Measurements from ENCODE around the gene BICDL2.

The BICDL2 gene

DNA sequence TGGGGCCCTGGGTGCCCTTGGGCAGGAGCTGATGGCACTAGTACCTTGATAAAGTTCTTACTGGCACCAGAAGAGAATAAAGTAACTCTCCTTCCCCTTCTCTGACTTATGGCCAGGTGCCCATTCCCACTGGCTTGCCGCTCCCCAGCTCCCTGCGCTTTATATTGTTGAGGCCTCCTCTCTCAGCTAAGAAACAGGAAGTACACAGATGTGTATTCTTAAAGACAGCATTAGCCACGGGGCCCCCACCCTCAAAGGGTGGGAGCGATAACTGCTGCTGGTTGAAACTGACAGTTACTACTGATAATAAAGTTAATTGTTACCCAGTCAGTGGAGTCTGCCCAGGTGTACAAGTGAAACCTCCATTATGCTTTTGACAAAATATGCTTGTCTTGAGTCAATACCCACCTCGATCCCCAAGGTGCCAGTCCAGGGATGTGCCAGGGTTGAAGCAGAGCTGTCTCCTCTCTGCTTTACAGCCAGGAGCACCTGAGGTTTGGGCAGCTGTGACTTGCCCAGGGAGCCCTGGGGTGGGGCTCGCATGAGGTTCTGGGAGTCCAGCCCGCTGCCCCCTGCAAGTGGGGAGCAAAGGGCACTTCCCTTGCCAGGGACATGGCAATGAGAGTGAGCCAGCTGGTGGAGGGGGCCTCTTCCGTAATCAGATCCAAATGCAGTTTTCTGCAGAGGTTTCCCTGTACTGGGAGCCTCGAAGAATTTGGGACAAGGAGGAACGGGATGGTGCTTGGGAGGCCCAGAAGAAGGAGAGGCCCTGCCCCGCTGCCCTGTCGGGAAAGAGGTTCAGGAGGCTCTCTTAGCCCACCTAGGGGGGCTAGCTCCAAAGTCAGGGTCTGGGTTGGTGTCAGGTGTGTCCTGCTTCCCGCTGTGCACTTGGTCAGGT, 29.4 kb downstream of the BICDL2 start:
- DNase-seq, result no peak

- no peak for DNase-seq
These were observed 31.9 kb downstream of the BICDL2 start for GRCh38 chr16:3004781-3005284.

DNA sequence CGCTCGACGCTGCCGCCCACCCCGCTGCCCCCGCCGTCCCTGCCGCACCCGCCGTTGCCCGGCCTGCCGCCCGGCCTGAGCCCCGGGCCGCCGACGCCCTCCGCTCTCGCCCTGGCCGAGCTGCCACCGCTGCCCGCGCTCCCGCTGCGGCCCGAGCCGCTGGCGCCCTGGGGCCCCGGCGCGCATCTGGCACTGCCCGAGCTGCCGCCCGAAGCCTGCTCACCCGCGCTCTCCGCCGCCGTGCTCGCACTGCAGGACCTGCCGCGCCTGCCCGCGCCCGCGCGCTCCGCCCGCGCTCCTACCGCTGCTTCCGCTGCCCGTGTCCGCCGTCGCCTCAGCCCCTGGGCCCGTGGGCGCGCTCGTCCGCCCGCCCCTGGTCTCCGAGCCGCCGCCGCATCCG, 32.4 kb downstream of the BICDL2 start:
- DNase-seq, result no peak

DNA sequence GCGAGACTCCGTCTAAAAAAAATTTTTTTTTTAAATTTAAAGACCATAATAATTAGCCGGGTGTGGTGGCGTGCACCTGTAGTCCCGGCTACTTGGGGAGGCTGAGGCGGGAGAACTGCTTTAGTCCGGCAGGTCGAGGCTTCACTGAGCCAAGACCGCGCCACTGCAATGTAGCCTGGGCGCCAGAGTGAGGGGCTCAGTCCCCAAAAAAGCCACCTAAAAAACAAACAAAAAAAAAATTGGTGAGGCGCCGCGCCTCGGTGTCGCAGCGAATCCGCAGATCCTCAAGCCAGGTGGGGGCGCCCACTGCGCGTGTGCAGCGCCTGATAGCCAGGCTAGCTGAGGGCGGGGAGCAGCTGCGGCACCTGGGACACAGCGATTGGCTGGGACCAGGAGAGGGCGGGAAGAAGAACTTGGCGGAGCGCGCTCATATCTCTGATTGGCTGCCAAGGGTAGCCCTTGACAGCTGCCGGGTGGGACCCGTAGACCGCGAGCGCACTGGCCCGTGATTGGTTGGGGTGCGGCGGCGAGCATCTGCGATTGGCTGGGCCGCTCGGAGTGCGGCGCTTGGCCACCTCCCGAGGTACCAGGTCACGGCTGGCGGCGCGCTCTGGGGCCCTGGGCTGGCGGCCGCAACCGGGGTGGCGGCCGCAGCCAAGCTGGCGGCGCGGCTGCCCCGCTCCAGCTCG, 33.0 kb downstream of the BICDL2 start:
- peak; percentile 99 for DNase-seq

DNA sequence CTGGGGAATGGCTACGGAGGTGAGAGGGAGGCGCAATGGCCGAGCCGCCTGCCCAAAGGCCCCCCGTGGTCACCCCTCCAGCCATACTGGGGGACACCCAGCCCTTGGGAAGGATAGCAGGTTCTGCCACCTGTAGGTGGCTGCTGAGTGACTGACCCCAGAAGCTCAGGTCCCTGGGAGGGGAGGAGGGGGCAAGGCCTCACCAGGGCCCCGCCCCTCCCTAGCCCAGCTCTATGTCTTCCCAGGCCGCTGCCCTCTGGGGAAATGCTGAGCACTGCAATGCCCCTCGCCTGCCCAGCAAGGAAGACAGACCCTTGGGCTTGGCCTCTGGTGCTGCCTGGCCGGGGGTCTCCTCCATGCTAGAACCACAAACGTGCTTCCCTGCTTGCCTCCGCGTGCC, 35.4 kb downstream of the BICDL2 start:
- no peak for DNase-seq

GRCh38 chr16:3000540-3000939, 36.2 kb downstream of the BICDL2 start:
- DNase-seq, result no peak

DNA sequence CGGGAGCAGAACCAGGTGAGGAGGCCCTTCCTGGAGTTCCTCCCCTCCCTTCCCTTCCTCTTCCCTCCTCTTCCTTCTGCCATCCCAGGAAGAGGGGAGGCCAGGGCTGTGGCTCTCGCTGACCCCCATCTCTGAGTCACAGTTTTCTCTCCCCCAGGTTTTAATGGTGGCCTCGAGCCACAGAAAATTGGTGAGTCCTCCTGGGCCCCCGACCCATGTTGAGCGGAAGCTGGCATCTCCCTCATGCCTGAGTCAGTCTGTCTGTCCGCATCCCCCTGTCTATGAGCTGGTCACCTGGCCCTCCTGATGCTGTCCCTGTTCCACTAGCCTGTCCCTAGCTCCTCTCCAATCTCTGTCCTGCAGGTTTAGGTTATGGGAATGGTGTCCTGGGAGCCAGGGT, 36.8 kb downstream of the BICDL2 start:
- no peak for DNase-seq

DNA sequence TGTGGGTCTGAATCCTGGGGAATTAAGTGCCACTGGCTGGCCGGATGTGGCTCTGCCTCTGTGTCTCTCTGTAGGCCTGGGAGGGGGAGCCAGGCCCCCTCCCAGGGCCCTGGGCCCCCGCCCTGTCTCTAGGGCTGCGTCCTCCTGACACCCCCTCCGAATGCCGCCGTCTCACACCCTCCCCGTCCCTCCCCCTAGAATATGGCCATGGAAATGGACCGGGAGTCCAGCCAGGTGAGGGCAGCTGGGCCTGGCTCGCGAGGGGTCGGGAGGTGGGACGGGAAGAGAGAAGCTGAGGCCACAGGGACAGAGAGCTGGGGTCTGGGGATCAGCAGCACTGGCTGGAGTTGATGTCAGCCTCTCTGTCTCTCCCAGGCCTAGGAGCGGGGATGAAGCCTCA, 40.4 kb downstream of the BICDL2 start:
- DNase-seq, result no peak

GRCh38 chr16:2992383-2993081, 44.2 kb downstream of the BICDL2 start:
- no peak for DNase-seq

GRCh38 chr16:2991566-2992261, 45.0 kb downstream of the BICDL2 start:
- DNase-seq, result no peak

GRCh38 chr16:2990891-2991290, 45.9 kb downstream of the BICDL2 start:
- no peak for DNase-seq

DNA sequence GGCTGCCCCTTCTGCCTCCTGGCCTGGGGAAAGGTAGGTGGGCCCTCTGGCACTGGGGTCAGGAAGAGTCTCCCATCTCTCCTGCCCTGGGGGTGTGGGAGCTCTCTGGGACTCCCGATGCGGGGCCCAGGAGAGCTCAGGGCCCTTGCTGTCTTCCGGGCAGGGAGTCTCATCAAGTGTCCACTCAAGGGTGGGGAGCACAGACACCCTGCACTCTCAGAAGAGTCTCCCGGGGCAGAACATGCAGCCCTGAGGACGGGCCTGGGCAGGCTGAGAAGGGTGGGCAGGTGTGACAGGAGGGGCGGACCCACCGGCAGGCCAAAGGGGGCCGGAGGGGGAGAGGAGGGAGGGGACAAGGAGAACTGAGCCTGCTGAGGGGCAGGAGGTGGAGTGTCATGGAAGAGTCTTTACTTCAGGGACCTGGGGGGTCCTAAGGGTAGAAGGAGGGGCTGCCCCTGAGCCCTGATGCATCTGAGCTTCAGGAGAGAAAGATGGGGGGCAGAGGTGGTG, 48.1 kb downstream of the BICDL2 start:
- DNase-seq, result no peak

- no peak for DNase-seq
These were observed 48.9 kb downstream of the BICDL2 start for GRCh38 chr16:2987833-2988232.

- no peak for DNase-seq
These were observed 49.5 kb downstream of the BICDL2 start for GRCh38 chr16:2987286-2987685.

DNA sequence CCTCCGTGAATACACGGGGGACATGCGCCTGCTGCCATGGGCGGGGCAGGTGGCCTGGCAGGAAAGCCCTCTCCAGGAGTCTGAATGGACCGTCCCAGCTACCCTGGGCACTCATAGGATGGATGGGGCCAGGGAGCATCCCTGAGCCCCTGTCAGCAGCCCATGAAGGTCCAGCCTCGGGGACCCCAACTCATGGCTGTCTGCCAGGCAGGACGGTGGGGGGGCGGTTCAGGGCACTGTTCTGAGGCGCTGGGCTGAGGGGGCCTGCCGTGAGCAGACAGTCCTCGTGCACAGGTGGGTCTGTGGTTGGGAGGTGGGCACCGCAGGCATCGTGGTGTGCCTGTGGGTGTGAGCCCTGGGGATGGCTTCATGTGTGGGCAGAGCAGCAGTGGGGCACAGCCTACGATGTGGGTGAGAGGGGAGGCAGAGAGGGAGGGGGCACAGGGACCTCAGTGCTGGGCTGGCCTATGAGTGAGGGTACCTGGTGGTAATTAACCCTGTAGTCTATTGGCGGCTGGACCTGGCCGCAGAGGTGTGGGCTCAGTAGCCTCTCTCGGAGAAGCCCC, 50.0 kb downstream of the BICDL2 start:
- DNase-seq, result no peak

DNA sequence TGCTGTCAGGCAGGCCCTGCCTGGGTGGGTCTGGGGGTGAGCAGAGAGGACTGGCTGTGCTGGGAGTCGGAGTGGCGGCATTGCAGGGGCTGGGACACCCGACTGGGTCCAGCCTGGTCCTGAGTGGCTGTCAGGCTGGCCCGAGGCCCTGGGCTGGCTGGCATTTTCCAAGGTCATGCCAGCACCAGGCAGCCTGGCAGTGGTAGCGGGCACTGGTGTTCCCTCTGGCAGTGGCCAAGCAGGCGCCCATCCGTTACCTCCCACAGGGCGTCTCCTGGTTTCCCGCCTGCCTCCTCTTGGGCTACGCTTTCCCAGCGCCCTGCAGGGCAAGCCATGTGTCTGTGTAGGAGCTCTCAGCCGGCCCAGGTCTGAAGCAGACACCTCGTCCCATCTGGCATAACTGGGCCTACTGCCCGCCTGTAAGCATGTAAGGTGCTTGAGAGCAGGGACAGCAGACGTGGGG, 50.8 kb downstream of the BICDL2 start:
- DNase-seq, result no peak

DNA sequence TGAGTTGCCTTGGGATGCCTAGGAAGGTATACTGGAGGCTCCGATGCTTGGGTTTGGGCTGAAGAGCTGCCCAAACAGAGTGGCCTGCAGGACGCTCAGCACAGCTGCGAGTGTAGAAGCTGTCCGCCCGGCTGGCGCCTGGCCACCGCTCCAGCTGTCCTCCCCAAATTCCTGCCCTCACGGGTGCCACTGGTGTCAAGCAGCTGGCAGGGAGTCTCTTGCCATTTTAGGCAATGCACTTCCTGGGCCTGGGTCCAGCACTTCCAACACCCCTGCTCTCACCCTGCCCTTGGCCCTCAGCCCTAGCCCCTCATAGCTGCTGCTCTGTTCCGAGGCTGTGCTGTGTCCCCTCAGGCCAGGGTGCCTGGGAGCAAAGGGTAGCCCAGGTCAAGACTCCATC, 51.3 kb downstream of the BICDL2 start:
- DNase-seq, result no peak

DNA sequence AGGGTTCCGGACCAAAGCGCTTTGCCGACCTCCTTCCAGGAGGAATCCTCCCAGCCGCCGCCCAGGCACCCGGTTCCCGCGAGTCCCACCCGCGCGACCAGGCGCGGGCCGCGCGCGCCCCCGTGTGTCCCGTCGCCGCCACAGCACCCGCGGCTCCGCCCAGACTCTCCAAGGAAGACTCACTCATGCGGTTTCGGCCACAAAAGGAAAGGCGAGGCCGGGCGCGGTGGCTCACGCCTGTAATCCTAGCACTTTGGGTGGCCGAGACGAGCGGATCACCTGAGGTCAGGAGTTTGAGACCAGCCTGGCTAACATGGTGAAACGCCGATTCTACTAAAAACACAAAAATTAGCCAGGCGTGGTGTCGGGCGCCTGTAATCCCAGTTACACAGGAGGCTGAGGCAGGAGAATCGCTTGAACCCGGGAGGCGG, 53.0 kb downstream of the BICDL2 start:
- peak; percentile 74 for DNase-seq

DNA sequence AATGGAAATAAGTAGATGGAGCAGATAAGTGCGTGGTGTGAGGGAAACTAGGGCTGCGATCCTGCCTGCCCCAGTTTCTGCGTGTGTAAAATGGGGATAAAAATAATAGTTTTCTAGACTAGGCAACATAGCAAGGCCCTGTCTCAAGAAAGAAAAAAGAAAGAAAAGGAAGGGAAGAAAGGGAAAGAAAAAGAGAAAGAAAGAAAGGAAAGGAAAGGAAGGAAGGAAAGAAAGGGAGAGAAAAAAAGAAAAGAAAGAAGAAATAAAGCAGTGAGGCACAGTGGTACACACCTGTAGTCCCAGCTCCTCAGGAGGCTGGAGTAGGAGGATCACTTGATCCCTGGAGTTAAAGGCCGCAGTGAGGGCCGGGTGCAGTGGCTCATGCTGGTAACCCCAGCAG, 54.3 kb downstream of the BICDL2 start:
- DNase-seq, result no peak

- DNase-seq, result no peak
These were observed 54.9 kb downstream of the BICDL2 start for GRCh38 chr16:2981899-2982250.

DNA sequence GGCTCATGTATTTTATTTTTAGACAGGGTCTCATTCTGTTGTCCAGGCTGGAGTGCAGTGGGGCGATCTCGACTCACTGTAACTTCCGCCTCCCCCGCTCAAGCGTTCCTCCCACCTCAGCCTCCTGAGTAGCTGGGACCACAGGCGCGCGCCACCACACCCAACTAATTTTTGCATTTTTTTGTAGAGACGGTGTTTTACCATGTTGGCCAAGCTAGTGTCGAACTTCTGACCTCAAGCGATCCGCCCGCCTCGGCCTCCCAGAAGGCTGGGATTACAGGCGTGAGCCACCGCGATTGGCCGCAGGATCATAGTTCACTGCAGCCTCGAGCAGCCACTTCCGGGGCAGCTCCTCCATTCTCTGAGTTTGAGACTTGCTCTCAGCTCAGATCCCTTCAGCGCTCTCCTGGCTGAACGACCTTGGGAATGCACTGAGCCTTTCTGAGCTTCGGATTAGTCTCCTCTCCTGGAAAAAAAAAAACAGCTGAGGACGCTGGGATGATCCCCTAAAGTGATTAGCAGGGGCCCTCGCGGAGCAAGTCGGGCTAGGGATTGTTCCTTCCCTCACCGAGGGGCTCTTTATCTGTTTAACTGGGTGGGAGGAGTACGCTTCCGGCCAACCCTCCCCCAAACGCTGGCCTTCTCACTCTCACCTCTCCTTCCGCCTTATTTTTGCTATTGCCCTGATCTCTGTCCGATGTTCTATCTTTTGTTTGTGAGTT, 55.4 kb downstream of the BICDL2 start:
- DNase-seq, result no peak
